NCI-H2107 treated with DMSO at 0.1 percent for 48 hours (cell line): ENCODE results near the gene S100A7.

Source experiments
- DNase-seq: peaks from one replicate; lab custom pipeline; 2025; ENCODE audit not compliant: unreplicated experiment; lab: John Stamatoyannopoulos, UW

The S100A7 gene

DNA sequence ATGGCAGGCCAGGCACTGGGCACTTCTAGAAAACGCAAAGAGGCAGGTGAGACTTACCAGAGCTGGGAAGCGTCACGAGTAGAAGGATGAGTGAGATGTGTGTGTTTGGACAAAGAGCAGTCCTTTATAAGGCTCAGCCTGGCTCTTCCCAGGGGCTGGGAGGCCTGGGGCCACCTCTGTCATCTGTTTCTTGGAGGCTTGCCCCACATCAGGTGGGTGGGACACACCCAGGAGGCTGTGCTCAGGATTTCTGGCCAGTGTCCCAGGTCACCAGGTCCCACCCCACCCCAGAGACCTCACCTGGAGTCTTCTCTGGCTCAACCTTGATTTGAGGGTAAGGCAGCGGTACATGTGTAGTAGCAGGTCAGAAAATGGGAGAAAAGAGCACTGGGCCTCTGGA is at the start of gene S100A7:
Gene S100A7 (minus strand): TSS at position 101 of the 400 bp plus-strand sequence. CDS start 1,638 bp downstream, outside the sequence.
- no peak for DNase-seq

DNA sequence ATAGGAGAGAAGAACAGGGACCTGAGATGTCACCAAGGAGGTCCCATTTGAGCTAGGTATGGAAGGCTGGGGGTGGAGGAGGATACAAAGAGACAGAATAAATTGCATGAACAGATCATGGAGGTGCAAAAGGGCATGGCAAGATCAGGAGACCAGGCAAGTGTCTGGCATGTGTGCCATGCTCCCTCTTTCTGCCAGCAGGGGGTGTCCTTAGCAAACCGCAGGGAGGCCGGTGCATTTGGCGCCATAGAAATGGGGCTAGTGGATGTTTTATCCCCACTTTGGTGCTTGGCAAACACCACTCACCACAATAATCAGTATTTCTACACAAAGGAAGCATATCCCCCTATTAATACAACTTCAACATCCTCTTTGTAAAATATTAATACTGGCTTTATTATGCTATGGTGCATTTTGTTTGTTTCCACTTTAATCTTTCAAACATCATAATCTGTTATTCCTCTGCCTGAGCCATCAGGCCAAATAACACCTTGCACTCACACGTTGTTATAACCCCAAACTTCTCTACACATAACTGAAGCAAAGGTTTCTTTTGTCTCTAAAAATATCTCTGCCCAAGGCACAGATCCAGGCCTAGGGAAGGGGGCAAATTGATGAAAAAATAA is 49.4 kb upstream of the S100A7 start:
- no peak for DNase-seq

DNA sequence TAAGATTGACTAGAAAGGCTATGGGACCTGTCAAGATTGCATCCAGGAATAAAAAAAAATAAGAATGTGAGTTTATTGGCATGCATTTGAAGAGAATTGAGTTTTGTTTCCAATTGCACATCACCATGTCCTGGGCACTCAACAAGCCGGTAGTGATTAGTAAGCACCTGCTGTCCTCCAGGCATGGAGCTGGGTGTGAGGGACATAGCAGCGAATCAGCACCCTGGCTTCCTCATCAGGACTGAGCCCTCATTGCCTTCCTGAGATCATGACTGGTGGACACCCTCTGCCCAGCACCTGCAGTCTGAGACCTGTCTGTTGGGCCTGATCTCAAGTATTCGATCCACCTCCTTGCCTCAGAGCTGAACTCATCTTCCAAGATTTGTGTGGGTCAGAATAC is 48.6 kb upstream of the S100A7 start:
- DNase-seq = no peak

DNA sequence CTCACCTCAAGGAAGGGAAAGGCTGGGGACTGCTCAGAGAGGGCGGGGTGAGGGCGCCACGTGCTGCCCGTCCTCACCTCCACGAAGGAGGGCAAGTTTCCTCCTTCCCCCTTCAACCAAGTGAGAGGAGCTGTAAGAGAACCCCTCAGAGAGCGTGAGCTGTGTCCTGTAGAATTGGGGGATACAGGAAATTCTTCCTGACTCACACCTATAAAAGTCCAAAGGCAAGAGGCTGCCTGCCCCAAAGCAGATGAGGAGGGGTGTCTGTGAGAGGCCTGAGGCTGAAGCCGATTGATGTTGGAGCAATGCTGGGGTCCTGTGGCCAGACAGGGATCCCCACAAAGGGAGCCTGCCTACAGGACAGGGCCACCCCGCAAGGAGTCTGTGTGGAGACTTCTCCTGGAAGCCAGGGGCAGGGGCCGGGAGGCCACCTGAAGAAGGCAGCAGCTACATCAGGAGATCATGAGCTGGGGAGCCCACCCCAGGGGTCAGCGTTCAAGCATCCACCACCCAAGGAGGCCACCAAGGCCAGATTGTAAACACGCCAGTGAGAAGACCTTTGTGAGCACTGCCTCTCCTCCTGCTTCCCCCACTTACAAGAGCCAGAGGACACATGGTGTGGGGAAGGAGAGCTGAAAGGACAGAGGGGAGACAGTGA is 47.6 kb upstream of the S100A7 start:
- no peak for DNase-seq

DNA sequence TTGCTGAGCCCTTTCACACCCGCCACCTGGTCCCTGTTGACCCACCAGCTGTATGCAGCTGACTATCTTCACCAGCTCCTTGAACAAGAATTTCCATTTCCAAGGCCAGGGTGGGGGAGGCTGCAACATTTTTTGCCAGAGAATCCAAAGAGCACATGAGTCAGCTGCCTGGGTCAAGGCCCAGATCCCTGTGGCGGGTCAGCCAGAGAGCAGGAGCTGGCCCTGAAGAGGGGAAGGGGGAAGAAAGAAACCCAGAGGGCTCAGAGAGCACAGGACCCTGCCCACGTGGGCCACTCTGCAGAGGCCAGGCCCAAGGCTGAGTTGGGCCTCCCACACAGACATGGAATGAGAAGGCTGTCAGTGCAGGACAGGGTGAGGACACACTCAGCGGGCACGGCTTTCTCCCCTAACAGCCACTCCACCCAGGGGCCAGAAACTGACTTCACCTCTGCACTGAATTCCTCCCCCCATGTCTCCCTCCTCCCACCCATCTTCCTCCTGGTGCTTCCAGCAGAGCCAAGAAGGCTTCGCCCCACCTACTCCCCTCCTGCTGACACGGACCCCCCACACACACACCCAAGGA is 46.5 kb upstream of the S100A7 start:
- no peak for DNase-seq

DNA sequence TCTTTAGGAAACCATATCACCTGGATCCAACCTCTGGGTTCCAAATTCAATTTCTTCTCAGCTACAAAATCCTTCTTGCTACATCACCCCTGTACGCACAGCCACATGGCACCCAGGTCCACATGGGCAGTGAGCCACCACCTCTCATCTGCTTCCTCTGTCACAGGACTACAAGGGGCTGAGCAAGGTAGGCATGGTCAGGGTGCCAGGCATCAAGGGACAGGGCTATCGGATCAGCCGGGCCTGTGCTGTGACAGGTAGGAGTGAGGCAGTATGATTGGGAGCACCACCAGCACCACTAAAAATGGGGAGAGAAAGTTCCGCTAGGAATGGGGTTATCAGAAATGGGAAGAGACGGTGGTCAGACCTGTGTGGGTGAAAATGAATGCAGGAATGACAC is 45.9 kb upstream of the S100A7 start:
- no peak for DNase-seq

DNA sequence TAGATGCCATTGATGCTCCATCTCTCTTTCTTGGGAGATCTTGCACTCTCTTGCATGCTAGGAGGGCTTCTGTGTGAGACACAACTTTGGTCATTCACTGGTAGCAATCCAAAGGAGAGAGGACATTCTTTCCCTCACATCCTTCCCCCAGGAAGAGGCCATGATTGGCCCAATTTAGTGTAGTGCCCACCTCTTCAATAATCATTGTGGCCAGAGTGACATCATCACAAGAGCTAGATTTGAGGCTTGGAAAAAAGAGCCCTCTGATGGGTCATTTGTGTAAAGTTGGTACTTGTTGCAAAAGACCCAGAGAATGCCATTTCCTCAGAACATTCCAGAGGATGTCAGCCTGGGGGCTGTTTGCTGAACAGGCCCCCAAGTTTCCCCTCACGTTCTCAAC is 45.1 kb upstream of the S100A7 start:
- no peak for DNase-seq

DNA sequence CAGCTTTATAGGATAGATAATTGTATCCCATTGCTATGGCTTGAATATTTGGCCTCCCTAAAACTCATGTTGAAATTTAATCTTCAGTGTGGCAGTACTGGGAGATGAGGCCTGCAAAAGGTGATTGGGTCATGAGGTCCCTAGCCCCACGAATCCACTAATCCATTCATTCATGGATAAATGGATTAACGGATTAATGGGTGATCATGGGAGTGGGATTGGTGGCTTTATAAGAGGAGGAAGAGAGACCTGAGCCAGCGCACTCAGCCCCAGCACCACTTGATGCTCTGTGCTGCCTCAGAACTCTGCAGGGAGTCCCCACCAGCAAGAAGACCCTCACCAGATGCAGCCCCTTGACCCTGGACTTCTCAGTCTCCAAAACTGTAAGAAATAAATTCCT is 43.3 kb upstream of the S100A7 start:
- DNase-seq = no peak

DNA sequence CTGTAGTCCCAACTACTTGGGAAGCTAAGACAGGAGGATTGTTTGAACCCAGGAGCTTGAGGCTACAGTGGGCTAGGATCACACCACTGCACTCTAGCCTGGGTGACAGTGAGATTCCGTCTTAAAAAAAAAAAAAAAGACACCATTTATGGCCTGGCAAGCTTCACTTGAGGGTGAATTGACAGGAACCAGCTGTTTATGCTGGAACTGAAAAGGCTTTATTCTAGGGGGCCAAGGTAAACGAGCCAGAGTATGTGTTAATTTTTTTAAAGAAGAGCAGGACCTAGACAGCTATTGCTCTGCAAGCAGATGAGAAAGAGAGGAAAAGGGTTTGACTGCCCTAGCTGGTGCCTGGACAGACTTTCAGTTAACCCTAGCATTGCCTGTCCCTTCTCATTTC is 38.3 kb upstream of the S100A7 start:
- DNase-seq = no peak

DNA sequence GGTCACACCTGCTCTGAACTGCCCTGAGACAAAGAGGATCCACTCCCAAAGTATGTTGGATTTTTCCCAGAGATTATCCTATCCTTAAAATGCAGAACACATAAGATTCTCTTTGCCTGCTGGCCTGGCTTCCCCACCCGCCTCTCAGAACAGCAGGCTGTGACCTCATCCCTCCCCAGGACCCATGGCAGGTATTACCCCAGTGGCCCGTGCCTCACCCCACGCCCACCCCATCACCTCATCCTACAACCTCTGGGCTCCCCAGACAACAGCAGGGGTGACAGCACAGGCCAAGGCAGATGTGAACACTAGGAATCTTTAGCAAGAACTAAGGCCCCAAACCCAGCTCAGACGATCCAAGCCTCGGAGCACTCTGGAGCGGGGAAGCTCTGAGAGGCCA is 35.1 kb upstream of the S100A7 start:
- no peak for DNase-seq

DNA sequence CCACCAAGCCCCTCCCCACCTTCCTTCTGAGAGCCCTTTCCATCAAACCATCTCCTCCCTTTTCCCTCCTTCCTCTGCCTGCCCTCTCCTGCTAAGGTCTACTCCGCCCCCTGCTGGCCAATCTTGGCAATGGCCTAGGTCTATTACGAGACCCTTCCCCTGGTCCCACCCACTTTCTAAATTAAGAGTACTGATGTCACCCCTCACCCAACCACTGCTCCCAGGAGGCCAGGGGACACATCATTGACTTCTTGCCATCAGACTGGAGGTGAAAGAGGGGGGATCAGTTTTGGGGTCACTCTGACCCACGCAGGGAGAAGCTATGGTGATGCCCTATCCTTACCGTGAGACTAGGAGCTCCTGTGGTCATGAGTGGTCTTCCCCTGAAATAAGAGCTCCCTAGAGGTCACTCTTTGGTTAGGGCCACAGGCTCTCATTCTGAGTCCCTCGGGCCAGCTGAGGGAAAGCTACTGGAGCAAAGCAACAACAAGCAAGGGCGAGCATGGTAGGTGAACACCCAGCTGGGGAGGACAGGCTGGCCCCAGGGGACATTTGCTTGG is 34.6 kb upstream of the S100A7 start:
- DNase-seq = peak; percentile 87

DNA sequence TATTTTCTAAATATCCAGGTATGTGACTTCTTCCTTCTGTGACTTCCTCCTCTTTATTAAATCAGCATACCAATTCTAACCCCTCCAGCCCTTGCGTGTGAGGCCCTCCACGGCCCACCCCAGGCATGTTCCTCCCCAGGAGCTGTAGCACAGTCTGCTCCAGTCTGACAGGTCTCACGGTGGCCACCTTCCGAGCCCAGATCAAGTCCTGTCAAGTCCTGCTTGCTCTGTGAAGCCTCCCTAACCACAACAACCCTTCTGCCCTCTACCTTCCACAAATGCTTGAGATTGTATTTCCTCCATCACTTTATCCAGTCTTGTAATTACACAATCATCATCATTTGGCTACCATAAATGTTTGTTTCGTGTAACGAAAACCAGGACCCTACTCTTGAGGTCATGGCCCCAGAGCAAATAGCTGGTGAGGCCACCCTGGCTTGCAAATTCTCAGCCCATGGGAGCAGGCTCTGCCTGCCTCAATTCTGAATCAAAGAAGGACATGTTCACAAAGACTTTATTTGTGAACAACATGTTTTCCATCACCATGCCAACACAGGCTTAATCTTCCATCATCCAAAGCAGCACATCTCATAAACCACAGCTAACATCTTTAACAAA is 33.0 kb upstream of the S100A7 start:
- DNase-seq = no peak

DNA sequence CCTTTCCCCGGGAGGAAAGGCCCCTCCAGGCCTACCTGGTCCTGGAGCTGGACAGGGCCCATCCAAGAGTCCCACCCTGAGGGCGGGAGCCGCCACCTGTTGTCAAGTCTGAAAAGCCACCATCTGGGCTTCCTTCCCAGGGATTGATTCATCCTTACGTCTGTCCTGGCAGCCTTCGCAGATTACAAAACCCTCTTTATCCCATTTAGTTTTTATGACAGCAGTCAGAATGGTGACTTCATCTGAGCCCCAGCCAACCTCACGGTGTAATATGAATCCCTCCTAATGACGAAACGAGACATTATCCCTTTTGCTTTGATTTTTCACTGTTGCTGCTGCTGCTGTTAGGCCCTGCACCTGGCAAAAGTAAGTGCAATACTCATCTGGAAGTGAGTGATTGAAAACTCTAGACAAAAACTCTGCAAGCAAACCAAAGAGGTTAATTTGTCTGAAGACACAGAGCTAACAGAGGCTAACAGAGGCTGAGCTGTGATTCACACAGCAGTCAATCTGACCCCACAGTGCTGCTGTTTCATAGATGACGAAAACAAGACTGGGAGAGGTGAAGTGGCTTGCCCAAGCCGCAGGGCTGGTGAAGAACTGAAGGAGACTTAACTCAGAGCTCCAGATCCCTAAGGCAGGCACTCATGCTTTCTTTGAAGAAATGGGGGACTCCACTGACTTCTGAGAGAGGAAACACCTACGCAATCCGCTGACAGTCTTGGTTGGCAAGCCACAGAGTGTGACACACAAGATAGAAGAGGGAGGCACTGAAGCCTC is 30.0 kb upstream of the S100A7 start:
- peak; percentile 97 for DNase-seq

DNA sequence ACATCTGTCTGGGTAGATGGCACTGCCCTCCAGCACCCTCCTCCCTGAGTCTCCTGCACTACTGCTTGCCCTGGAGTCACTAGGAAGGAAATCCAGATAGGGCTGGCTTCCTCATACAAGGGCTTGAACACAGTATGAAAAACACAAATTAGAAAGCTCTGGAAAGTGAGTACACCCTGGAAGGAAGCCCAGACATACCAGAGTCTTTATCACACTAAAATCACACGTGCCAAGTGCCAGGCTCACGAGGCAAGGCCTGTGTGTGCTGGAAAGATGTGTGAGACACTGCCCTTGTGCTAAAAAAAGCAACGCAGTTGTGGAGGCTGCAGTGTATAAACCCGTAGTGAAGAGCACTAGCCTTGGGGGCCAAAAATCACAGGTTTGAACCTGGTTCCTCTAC is 28.3 kb upstream of the S100A7 start:
- no peak for DNase-seq

DNA sequence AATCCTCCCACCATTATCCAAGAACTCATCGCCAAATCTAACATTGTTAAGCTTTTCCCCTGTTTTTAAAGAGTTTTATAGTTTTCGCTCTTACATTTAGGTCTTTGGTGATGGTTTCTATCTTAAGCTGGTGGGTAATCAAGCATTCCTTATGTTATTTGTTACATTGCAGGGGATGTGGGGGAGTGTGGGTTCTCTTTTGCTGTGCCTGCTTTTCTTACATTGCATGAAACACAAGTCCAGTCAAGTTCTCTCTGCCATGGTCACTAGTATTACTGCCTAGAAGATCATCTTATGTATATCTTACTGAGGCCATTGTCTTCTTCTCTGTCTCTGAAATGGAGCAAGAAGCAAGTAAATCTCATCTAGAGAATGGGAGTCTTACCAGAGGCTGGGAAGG is 27.3 kb upstream of the S100A7 start:
- DNase-seq = no peak

DNA sequence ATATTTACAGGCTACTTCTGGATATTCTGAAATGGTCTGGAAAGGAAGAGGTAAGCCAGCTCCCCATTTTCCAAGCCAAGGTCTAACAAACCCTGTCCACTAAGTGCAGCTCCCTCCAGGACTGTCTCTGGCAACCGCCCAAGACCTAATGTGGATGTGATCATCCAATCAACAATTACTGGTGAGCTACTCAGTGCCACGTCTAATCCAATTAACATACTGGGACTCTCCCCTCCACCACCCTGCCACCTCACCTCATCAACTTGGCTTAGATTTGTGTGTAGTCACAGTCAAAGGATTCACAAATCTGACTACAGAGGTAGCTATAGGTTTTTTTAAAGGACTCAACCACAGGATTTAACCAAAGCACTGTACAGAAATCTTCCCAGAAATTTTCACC is 25.4 kb upstream of the S100A7 start:
- peak; percentile 80 for DNase-seq

DNA sequence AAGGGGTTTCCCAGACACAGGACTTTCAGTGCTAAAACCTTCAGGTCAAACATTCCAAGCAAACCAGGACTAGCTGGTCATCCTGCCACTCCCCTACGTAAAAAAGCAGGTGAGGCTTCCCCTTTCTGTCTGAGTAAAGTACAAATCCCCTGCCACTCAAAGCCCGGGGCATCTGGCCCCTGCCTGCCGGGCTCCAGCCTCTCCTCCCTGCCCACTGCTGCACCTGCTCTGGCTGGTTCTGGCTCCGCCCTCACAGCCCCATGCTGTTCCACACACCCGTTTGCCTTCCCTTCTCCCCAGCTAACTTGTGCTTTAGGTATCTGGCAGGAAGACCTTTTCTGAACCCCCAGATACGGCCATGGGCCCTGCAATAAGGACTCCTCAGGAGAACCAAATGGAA is 23.3 kb upstream of the S100A7 start:
- peak; percentile 94 for DNase-seq

DNA sequence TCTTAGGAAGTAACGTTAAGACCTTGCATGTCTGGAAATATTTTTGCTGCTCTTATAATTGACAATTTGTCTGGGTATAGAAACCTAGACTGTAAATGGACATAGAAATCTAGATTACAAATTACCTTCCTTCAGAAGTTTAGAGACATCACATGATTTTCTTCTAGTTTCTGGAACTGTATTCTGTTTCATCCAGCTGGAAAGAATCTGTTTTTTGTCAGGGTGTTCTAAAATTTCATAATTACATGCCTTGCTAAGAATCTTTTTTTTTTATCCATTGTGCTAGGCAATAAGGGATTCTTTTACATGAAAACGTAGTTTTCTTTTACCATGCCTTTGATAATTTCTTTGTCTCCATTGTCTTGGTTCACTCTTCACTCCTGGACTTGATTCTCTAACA is 20.7 kb upstream of the S100A7 start:
- DNase-seq = no peak

DNA sequence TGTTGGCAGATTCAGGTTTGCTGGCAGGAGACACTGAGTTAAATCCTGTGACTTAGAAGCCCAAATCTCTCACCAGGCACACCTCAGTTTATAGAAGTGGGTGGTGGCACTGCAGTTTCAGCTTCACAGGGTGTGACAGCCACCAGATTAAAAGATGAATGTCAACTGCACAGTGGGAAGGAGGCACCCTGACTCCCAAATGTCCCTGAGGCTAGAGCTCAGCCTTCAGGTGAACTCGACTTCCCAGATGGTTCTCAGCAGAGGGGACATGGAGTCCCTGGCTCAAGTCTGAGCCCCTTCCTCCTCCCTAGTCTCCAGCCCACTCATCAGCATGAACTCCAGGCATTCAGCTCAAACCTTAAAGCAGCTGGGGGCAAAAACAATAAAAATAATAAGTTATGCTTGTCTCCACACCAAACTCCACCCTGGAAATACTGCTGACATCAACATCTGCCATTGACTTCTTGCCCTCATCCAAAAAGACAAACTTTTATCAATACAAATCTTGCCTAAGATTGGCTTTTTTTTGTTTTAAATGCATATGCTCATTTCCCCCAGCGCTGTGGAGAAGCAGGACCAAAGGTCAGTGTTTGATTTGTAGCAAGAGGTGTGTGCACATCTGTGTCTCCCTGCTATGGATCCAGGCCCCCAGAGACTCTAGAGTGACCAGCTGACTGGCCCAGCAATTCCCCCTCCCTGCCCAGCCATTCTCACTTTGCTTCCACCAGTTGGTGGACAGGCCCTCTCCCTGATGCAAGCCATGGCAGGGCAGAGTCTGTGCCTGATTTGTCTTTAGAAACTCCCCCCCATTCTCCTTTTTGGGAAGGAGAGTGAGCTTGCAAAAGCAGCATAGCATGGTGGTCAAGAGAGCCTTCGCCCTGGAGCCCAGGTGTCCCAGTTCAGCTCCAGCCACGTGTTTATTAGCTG is 18.5 kb upstream of the S100A7 start:
- no peak for DNase-seq

DNA sequence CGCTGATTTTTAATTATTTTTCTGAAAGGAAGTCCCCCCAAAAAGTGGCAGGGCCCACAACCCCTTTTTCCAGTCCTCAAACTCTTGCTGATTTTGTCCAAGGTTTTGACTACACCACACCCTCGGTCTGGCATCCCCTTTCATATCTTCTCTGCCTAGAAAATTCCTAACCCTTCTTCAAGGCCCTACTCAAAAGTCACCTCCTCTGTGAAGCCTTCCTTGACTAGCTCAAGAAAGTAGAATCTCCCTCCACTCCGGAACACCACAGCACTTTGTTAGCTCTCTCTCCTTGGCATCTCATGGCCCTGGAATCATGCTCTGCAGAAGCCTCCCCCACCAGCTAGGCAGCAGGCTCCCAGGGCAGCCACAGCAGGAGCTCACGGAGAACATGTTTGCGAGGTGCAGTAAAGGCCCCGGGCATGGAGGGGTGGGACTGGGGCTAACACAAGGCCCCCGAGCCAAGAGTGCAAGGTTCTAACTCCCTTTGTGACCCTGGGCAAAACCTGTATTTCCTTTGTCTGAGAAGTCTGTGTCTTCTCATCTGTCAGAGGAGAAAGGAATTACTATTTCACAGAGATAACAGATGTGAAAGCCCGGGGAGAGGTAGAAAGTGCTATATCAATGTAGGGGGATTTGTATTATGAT is 17.7 kb upstream of the S100A7 start:
- no peak for DNase-seq
